Cardiac septum (tissue), 1 donor: ENCODE data around the gene RHBDF2. TPM values are rescaled to one million over a fixed set of nuclear protein-coding genes. Genes with fewer than 3 reads are reported as not detected.
A peak's percentile ranks its signal among the peaks of the same experiment; 100 is the strongest.

ENCODE experiments used
- DNase-seq: peaks from one replicate; pipeline ENCODE4 v3.0.0-alpha.2; 2020; ENCODE audit warnings: low spot score
- intact Hi-C: fragments of 100-400 bp; cut with DNase I; formaldehyde crosslinking; loops from one replicate; pipeline ENCODE4 v1.14.0; 2022
- total RNA-seq: library from RNA; stranded (reverse); fragmentation: NEBNext Ultra II Directional; extraction: Animal tissue kit (Norgen Biotek cat#: 25700); gene quantifications from one replicate; pipeline ENCODE4 v1.2.1, GENCODE V29; 2021
- donor health status: DM: no; HTN: no; CAD: no.

RHBDF2 gene
- total RNA-seq, 1 donor from 2014 or later: 11.5 TPM

DNA sequence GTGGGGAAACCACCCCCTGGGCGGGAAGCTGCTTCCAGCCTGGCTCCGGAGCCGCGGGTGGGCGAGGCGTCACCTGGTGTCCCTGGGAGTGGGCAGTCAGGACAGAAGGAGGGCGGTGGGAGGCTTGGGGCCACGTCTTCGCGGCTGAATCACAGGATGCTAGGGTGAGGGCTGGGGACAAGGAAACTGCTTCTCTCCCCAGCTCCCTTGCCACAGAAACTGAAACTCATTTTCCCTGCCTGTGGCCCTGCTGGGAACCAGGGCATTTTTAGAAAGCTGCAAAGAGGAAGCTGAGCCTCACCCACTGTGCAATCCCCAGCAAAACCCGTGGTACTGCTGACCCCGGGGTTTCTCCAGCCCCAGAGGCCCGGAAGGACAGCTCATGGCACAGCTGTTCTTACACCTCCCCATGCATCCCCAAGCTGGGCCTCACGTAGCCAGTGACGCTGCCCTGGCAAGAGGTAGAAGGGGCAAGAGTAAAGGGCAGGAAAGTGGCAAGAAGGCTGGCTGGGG lies 8.2 kb downstream of the RHBDF2 start:
- DNase-seq: peak; percentile 93
- intact Hi-C loops: no loop called here

DNA sequence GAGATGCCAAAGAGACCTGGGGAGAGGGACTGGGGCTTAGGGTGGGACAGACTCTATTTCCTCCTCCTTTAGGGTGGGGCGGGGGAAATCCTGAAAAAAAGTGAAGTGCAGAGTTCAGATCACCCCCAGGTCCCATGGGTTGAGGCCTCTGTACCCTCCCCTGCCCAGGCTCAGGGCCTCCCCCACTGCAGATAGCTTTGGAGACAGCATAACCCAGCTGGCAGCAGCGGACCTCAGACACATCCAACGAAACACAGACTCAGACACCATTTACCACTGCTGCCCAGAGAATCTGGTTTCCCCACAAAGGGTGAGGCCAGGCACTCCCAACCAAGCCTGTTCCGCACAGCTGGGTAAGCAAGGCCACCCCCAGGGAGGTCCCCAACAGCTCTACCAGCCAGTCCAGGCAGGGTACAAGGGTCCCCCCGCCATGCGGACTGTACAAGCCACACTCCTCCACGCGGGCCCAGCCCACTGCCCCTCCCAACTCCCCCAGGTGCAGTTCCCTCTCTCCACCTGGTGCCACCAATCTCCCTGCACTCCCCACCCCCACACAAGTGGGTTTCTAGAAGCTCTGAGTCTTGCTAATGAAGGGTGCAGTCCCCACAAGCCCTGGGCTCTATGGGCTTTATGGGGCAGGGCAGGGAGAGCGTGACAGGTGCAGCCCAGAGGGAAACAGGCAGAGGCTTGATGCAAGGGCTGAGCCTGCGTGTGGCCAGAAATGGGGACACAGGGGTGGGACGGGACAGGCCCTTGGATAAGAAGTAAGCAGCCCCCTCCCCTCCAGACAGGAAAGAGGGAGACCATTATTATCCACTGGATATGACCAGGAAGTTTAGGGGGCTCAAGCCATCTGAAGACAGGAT lies 8.9 kb downstream of the RHBDF2 start:
- no peak for DNase-seq
- intact Hi-C loops: no loop called here

DNA sequence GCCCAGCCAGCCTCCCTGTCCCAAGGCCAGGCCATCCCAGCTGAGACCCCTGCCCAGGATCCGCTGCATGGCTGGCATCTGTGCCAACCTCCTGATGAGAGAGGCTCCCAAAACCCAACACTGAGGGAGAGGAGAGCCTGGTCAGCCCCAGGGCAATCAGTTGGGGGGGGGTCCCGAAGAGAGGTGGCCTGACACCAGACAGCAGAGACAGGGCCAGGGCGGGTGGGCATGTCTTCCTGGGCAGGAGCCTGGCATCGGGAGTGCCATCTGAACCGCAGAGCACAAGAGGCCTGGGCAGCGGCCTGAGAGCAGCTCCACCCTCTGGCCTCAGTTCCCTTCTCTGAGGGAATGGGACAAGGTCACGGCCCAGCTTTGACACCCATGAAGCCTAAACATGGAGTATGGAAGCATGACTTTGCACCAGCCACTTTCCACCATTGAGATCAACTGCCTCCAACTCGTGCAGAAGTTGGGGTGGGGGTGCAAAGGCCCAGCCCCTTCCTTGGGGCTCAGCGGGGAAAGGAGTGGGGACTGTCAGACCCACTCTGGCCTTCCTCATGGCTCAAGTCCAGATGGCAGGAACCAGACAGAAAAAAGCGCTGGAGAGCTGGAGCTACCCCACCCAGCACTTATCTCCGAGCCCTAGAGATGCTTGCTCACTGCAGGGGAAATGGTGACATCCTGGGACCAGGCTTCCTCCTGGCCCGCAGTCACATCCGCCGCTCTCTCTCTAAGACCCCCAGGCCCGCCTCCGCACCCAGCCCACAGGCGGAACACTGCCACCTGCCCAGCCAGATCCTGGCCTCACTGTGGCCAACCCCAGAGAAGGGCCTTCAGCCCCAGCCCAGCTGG lies 9.7 kb downstream of the RHBDF2 start:
- intact Hi-C loops: no loop called here
- no peak for DNase-seq

DNA sequence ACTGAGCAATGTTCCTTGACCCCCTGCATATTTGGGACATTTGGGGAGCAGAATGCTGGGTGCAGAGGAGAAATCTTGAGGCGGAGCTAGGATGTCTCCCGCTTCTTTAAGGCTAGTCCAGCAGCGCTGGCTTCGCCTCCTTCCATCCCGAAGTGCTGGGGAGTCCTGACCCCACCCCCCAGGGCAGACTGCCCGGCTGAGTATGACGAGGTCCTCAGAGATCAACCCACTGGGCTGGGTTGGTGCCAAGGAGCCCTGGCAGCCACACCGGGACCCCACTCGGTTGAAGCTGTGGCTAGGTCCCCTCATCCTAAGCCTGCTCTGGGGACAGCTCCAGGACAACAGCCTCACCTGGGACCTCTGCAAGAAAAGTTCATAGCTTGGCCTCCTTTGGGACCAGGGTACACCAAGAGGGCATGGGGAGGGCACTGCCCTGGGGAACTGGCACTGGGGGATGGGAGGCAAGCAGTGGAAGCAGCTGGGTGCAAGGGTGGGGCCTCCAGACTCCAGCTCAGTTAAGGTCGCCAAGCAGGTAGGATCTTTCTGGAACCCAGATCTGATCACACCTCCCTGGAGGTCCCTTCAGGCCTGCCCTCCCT lies 11.0 kb downstream of the RHBDF2 start:
- no peak for DNase-seq
- intact Hi-C loops: no loop called here

DNA sequence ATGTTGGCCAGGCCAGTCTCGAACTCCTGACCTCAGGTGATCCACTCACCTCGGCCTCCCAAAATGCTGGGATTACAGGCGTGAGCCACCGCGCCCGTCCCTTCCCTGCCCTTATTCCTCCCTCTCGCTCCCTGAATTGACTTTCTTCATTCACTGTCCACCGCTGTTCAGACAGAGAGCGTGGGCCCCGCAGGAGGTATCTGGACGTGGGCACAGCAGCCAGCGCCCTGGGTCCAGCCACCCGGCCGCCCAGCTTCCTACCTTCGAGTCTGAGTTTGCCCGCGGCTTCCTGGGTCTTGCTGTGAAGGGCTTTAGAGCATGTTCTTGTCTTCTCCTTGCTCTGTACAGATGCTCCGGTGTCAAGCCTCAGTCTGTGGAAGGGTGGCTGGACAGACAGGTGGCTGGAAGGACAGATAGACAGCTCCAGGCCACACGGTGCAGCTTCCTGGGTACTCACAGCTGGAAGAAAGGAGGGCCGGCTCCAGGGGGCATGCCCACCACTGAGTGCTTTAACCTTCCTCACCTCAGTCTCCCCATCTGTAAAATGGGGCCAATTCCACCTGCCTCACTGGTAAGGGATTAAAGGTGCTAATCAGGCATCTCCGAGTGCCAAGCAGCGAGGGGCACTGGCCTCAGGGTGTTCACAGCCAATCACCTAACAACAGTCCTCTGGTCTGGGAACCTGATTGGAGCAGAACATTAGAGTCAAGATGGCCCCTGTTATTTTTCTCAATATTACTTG lies 13.6 kb downstream of the RHBDF2 start:
- no peak for DNase-seq
- intact Hi-C loops: no loop called here

DNA sequence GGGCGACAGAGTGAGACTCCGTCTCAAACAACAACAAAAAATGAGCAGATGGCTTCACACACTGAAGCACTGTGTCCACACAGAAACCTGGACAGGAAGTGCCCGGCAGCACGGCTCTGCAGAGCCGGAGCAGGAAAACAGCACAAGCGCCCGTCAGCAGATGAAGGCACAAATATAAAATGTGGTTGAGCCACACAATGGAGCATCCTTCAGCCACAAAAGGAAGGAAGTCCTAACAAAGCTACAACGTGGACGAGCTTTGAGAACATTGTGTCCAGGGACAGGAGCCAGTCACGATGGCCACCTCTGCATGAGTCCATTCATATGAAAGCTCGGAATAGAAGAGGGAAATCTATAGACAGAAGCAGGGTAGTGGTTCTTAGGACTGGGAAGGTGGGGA lies 15.7 kb downstream of the RHBDF2 start:
- no peak for DNase-seq
- intact Hi-C loops: no loop called here

DNA sequence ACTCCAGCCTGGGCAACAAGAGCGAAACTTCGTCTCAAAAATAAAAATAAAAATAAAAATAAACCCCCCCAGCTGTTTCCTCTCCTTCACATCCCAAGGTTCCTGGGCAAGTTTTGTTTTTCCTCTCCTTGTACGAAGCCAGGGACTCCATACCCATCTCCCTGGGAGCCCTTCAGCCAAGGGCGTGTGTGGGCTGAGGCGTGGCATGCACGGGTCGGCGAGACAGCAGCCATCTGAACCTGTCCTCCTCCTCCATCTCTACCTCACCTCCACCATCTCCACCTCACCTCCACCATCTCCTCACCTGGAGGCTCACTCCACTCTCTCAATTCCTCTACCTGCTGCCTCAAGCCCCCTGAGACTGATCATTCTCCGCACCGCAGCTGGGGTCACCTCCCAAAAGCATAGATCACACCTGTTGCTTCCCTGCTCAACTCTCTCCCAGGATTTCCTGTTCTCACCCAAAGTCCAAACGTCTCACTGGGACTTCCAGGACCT lies 16.9 kb downstream of the RHBDF2 start:
- no peak for DNase-seq

DNA sequence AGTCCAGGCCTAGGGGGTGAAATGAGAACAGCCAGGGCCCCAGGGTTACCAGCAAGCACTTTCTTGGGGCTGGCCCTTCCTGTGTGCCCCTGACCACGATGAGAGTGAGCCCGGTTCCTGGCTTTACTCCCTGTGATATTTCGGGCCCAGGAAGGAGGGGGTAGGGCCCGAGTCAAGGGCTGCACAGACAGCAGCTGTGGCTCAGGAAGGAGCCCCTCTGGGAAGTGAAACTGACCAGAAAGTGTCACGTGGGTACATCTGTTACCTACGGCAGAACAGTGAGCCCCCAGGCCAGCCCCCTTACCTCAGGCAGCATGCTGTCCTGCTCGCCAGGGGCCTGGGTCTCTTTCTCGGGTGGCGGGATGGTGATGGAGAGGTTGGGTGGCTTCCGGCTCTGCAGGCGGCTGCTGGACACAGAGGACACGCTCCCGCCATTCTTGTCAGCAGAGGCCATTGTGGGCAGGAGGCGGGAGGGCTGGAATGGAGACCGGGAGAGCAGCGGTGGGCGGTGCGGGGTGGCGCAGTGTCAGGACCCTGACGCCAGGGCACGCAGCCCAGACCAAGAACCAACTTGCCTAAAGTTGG lies 20.1 kb downstream of the RHBDF2 start:
- intact Hi-C loops: no loop called here

More for the DNA sequence above, 16.9 kb downstream of the RHBDF2 start:
- intact Hi-C loops: no loop called here

DNA sequence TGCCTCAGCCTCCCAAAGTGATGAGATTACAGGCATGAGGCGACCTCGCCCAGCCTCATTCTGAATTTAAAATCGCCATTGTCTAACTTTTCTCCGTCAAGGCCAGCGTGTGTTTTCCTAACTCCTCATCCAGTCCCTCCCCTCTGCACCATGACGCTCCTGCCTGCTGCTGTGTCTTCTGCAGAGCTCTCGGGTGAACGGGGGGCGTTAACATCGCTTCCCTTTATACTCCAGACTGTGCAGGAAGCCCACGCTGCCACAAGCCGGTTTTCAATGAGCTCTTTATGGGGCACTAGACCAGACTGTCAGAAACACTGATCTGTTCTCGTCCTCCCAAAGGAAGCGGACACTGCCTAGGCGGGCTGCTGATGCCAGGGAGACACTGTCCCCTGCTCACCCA lies 20.6 kb downstream of the RHBDF2 start:
- no peak for DNase-seq
- intact Hi-C loops: no loop called here

More for the DNA sequence above, 20.1 kb downstream of the RHBDF2 start:
- DNase-seq: no peak

DNA sequence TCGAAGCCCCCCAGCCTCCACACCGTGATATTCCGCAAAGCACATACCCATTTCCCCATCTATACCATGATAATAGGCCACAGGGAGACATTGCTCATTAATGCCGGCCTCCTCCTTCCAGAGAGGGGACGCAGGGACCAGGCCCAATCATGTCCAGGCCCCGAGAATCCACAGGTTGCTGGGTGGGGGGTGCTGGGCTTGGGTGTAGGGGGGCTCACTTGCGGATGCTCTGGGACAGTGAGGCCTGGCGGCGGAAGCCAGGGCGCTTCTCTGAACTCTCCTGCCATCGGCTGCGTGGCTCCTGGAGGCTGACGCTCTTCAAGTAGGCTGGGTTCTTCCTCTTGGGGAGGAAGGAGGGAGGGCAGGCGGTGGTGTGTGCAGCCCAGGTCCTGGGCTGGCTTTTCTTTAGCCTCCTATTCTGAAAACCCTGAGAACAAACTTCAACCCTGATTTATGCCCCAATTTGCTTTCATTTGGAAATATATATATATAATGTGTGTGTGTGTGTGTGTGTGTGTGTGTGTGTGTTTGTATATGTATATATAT lies 21.6 kb downstream of the RHBDF2 start:
- intact Hi-C loops: no loop called here
- DNase-seq: no peak

DNA sequence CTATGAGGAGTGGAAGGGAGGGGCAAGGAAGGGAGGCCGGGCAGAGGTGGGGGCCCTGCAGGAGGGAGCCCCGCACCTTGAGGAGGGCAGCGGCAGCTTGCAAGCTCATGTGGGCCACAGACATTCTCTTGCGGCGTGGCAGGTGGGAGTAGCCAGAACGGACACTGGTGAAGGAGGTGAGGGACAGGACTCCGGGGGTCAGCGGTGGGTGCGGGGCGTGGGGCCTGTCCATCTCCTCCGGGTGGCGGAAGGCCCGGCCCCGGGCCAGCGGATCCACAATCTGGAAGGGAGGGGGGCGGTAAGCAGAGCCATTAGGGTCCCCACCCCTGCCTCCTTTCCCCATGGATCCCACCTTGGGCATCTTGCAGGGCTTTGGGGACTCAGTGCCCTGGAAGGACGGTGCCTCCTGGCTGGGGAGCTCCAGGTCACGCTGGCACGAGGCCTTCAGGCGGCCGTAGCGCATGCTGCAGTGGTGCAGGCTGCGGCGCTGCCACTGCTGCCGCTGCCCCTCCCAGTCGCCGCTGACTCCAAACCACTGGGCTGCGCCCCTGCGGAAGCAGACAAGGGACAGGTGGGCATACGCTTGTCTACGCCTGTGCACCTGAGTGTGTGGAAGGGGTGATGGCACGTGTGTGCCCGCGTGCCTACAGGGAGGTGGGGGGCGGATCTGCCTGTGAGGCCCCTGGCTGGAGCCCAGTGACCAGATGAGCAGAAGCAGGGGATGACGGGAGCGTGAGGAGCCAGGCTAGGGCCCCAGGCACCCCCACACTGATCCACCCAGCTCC lies 22.3 kb downstream of the RHBDF2 start:
- intact Hi-C loops: no loop called here

DNA sequence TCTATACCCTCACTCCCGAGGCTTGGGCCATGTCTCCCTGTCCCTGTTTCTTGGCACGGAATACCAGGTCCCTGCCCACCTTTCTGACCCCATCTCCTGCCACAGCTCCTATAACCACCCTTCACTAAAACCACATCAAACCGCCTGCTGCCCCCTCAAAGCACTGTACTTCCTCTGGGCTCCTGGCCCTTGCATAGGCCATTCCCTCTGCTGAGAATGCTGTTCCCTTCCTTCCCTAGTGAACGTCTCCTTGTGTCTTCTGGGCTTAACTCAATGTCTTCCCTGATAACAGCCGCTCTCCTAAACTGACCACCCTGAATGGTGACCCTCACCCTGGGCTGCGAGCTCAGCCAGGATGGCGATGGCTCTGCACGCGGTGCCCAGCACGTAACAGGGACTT lies 23.1 kb downstream of the RHBDF2 start:
- intact Hi-C loops: no loop called here
- DNase-seq: no peak

More for the DNA sequence above, 22.3 kb downstream of the RHBDF2 start:
- DNase-seq: no peak

DNA sequence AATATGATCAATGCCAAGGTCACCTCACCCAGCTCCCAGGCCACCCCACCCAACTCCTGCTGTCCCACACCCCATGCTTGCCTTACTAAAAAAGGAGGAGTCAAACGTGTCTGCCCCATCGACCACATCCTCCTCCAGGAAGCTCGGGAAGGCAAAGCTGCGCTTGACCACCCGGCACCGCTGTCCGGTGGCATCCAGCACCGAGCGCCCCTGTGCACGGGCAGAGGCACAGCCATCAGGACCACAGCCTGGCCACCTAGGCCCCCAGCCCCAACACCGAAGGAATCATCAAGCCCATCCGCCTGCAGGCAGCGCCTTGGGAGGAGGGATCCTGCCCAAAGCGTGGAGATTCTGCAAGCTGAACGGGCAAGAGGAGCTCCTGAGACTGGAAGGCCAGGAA lies 23.6 kb downstream of the RHBDF2 start:
- no peak for DNase-seq
- intact Hi-C loops: no loop called here

DNA sequence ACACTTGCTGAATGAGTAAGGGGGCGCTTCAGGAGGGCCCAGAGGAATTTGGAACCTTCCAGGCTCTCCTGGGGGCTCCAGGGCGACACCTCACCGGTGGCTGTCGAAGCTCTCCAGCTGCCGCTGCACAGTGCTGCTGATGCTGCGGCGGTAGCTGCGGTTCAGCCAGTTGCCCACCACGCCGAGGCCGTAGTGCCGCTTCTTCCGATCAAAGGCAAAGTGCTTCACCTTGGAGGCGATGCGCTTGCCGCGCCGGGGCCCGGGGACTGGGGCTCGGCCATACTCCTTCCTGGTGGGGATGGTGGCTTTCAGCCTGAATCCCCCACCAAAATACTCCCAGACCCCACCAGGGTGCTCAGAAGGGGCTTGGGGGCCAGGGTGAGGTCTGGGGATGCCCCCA lies 24.5 kb downstream of the RHBDF2 start:
- intact Hi-C loops: no loop called here
- no peak for DNase-seq

DNA sequence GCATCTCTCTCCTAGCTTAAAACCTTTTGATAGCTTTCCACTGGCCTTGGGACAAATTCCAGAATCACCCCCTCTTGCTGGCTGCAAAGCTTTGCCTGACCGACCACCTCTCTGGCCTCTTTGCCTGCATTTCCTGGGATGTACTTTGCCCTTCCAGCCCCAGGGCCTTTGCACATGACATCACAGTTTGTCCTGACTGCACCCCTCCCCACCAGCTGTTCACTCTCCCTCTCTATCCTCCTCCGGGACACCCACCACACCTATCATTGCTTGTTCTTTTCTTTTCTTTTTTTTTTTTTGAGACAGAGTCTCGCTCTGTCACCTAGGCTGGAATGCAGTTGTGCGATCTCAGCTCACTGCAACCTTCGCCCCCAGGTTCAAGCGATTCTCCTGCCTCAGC lies 25.9 kb downstream of the RHBDF2 start:
- DNase-seq: no peak
- intact Hi-C loops: no loop called here

DNA sequence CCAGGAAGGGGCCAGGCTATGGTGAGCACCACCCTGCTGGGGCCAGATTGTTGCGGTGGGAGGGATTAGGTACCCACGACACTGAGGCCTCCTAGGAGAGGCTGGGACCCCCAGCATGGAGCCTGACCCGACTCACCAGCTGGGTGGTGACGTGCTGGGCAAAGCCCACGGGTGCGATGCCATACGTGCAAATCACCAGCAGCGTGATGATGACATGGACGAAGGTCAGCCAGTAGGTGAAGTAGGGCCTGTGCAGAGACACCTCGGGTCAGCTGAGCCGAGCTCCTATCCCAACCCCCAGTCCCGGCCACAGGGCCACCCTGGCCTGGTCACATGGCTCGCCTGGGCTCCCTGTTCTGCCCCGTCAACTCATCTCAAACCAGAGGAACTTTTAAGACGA lies 26.3 kb downstream of the RHBDF2 start:
- no peak for DNase-seq
- intact Hi-C loops: no loop called here

DNA sequence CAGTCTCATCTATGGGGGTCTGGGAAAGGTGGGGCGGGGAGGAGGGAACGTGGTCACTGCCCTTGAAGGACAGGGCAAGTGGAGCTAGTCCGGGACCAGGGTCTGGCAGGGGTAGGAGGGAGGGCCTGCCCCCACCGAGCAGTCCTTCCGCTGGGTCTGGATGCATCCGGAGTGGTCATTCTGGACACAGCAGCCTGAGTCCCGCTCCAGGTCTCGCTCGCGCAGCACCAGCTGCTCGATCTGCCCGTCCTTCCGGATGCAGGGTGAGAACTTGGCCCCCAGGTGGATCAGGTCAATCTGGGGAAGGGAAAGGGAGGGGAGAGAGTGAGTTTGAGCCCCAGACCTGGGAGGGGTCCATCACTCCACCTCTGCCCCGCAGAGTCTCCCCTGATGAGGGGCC lies 27.0 kb downstream of the RHBDF2 start:
- no peak for DNase-seq
- intact Hi-C loops: no loop called here

DNA sequence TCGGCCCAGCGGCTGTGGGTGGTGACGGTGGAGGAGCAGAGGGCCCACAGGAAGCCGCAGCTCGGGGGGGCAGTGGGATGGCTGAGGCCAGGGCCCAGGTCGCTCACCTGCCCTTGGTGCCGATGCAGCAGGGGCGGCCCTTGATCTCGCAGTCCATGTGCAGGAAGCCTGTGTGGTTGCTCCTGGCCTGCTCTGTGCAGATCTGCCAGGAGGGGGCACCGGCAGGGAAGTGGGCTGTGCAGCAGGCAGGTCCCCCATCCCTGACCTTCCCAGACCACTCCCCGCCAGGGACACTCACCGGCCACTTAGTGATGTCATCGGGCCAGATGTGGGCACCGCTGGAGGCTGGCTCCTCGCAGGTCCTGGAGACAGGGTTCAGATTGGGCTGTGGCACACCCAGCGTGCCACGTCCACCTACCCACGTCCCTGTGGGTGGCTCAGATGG lies 27.7 kb downstream of the RHBDF2 start:
- intact Hi-C loops: no loop called here

More for the DNA sequence above, 27.7 kb downstream of the RHBDF2 start:
- no peak for DNase-seq
